K562 (cell line): ENCODE measurements around the gene TECPR2. TPM values are rescaled to one million over a fixed set of nuclear protein-coding genes. Genes with fewer than 3 reads are reported as not detected.
A peak's percentile ranks its signal among the peaks of the same experiment; 100 is the strongest.

Experiments
- ATAC-seq: fragments of 200-7000 bp; cut with Tn5 transposase; 3 replicates; pipeline ENCODE4 v1.9.1; 2020; ENCODE audit warnings: moderate library complexity
- BruUV-seq: library from RNA; stranded (reverse); fragments of 400-500 nt; replicated peaks from 2 replicates; lab custom pipeline; 2021; lab: Mats Ljungman, UMichigan
- CTCF ChIA-PET: fragments of 300-600 bp; formaldehyde crosslinking; extraction: SDS; loops from one replicate; lab custom pipeline; 2021; ENCODE audit warnings: low intra/inter-chr PET ratio; lab: Yijun Ruan, JAX
- POLR2A ChIA-PET: fragments of 300-600, 350-650 bp; sonication (Branson Sonifier 250); formaldehyde crosslinking; extraction: SDS; loops from one replicate; lab custom pipeline; 2021; ENCODE audit warnings: antibody characterized with exemption, inconsistent platforms; lab: Yijun Ruan, JAX
- DNase-seq, 4 experiments: peaks; one replicate each; pipeline versions ENCODE4 v3.0.0 to v3.0.0-alpha.2; 2011 to 2018; ENCODE audit warnings: low spot score in 3 of 4, mixed read lengths in 3 of 4; ENCODE audit errors: extremely low read depth in 1 of 4
- FAIRE-seq: peaks from 2 replicates; lab custom pipeline; 2011; peaks lifted over from hg19 to GRCh38; lab: Jason Lieb, UNC
- H2AFZ ChIP-seq: 2 replicates; pipeline ENCODE4 v1.6.0; 2011; ENCODE audit warnings: low read depth, low read length, control low read depth, inconsistent platforms
- H3K27ac ChIP-seq: fragments of 200-600 bp; 3 replicates; pipeline ENCODE4 v1.8.0; 2011; ENCODE audit warnings: low read depth, mild to moderate bottlenecking, control low read depth, inconsistent platforms, low read length, moderate library complexity, mixed read lengths; ENCODE audit errors: extremely low read depth
- H3K27me3 ChIP-seq, 2 experiments: fragments of 300-600 bp in 1 of 2; 2 replicates in 1 of 2; 3 replicates in 1 of 2; pipeline versions ENCODE4 v1.6.0 to v1.8.0; 2011; ENCODE audit warnings: inconsistent platforms in 2 of 2, low read length in 2 of 2, mild to moderate bottlenecking in 1 of 2, mixed read lengths in 1 of 2, moderate library complexity in 1 of 2; ENCODE audit not compliant: control insufficient read depth in 2 of 2, insufficient read depth in 2 of 2
- H3K36me3 ChIP-seq: fragments of 300-600 bp; 3 replicates; pipeline ENCODE4 v1.8.0; 2011; ENCODE audit warnings: mild to moderate bottlenecking, low read length, inconsistent platforms; ENCODE audit not compliant: control insufficient read depth, insufficient read depth
- H3K4me1 ChIP-seq, 2 experiments: fragments of 200-600 bp in 1 of 2; replicated peaks in 1 of 2; 2 replicates in 1 of 2; 3 replicates in 1 of 2; pipeline versions ENCODE4 v1.5.1 to v1.8.0; 2011; ENCODE audit warnings: inconsistent platforms in 2 of 2, low read length in 2 of 2, mild to moderate bottlenecking in 1 of 2, mixed read lengths in 1 of 2, moderate library complexity in 1 of 2; ENCODE audit not compliant: control insufficient read depth in 2 of 2, insufficient read depth in 2 of 2
- H3K4me2 ChIP-seq: 2 replicates; pipeline ENCODE4 v1.6.1; 2011; ENCODE audit warnings: low read length, control low read depth, inconsistent platforms, mixed read lengths; ENCODE audit not compliant: insufficient read depth
- H3K4me3 ChIP-seq: fragments of 200-600 bp; sonication (generic), shearing (Covaris generic); 2 replicates; pipeline ENCODE4 v1.5.1; 2016; ENCODE audit warnings: control low read depth, inconsistent platforms
- H3K79me2 ChIP-seq: fragments of 200-600 bp; 3 replicates; pipeline ENCODE4 v1.8.0; 2011; ENCODE audit warnings: low read length, inconsistent platforms; ENCODE audit not compliant: control insufficient read depth, insufficient read depth
- H3K9ac ChIP-seq, 2 experiments: 2 replicates each; pipeline versions ENCODE4 v1.6.0 to v1.6.1; 2011; ENCODE audit warnings: low read depth in 2 of 2, low read length in 2 of 2, control low read depth in 1 of 2, inconsistent platforms in 1 of 2, mild to moderate bottlenecking in 1 of 2, mixed read lengths in 1 of 2; ENCODE audit not compliant: insufficient read depth in 1 of 2
- H3K9me1 ChIP-seq: one replicate; pipeline ENCODE4 v1.6.0; 2011; ENCODE audit warnings: inconsistent platforms, mild to moderate bottlenecking, low read length, moderate library complexity; ENCODE audit not compliant: control insufficient read depth, insufficient read depth
- H3K9me3 ChIP-seq: replicated peaks from 2 replicates; pipeline ENCODE4 v1.5.1; 2011; ENCODE audit warnings: low read depth, low read length, inconsistent platforms; ENCODE audit not compliant: control insufficient read depth, insufficient read depth
- H4K20me1 ChIP-seq: replicated peaks from 2 replicates; pipeline ENCODE4 v1.6.1; 2011; ENCODE audit warnings: low read length, inconsistent platforms, mixed read lengths; ENCODE audit not compliant: control insufficient read depth, insufficient read depth
- ELF1 ChIP-seq: fragments of 200-800 bp; sonication (Bioruptor generic); IDR thresholded peaks from 2 replicates; pipeline ENCODE4 v1.6.1; 2016; ENCODE audit warnings: missing genetic modification characterization, missing compliant biosample characterization
- GABPB1 ChIP-seq: sonication (generic); formaldehyde crosslinking; IDR thresholded peaks from 2 replicates; pipeline ENCODE4 v1.8.0; 2022; ENCODE audit warnings: mild to moderate bottlenecking, missing genetic modification reagents
- LCOR ChIP-seq: sonication (generic); formaldehyde crosslinking; IDR thresholded peaks from 2 replicates; pipeline ENCODE4 v1.8.0; 2022; ENCODE audit warnings: mild to moderate bottlenecking, missing genetic modification reagents
- MTA1 ChIP-seq: fragments of 450-650 bp; IDR thresholded peaks from 2 replicates; pipeline ENCODE4 v1.6.1; 2017; ENCODE audit warnings: borderline replicate concordance
- RBM39 ChIP-seq: fragments of 200-400 bp; formaldehyde crosslinking; optimal IDR thresholded peaks from 2 replicates; pipeline ENCODE3; 2018; ENCODE audit warnings: low read depth, low read length
- SNRNP70 ChIP-seq: fragments of 200-400 bp; formaldehyde crosslinking; optimal IDR thresholded peaks from 2 replicates; pipeline ENCODE3; 2017; ENCODE audit warnings: low read depth, low read length
- XRCC3 ChIP-seq: fragments of 450-650 bp; IDR thresholded peaks from 2 replicates; pipeline ENCODE4 v1.6.1; 2017; ENCODE audit warnings: mild to moderate bottlenecking, moderate library complexity
- WGBS: fragments of 100-300 bp; shearing (Covaris generic); methylation state at CpG from one replicate; pipeline ENCODE4 v1.1.6; 2016; ENCODE audit warnings: low coverage, mixed read lengths; ENCODE audit not compliant: insufficient coverage; ENCODE audit errors: missing lambda C conversion rate; 5-methylcytosine and 5-hydroxymethylcytosine counted together
- in situ Hi-C: fragments of 300-500 bp; cut with MboI; formaldehyde crosslinking; loops from 4 replicates; pipeline ENCODE4 v1.15.0; 2018; ENCODE audit warnings: inconsistent platforms, mixed read lengths
- intact Hi-C: fragments of 100-400 bp; cut with micrococcal nuclease; formaldehyde crosslinking; loops from 2 replicates; pipeline ENCODE4 v1.14.2; 2022
- polyA plus RNA-seq, 8 experiments: library from polyadenylated mRNA; depleted of rRNA in 4 of 8; stranded (reverse) in 5 of 8; unstranded in 3 of 8; fragments of >200 nt; fragmentation: Nextera tagmentation in 2 of 8; fragmentation: Illumina TruSeq in 1 of 8; extraction: Ambion mirVana in 2 of 8; extraction: Trizol in 1 of 8; gene quantifications; 2 replicates each; pipeline versions ENCODE4 v1.2.1 to v1.2.3, GENCODE V29; 2011 to 2014; ENCODE audit warnings: inconsistent platforms in 1 of 8, missing spikeins in 1 of 8
- total RNA-seq, 7 experiments: library from RNA; depleted of rRNA in 6 of 7; stranded (reverse); fragments of >200 nt in 6 of 7; fragmentation: Illumina TruSeq in 2 of 7; extraction: Trizol in 2 of 7; gene quantifications; 2 replicates each; pipeline versions ENCODE4 v1.2.1 to v1.2.3, GENCODE V29; 2011 to 2021; ENCODE audit warnings: low replicate concordance in 1 of 7
- TF ChIP-seq, protein P1 (sequence below): fragments of 200-800 bp; sonication (Bioruptor generic); IDR thresholded peaks from 2 replicates; pipeline ENCODE4 v1.6.1; 2017; ENCODE audit warnings: missing genetic modification characterization, missing compliant biosample characterization
- TF ChIP-seq, protein P2 (sequence below): fragments of 150-350 bp; conservative IDR thresholded peaks from 2 replicates; pipeline ENCODE4 v1.6.1; 2014; ENCODE audit warnings: low read length

The TECPR2 gene
- total and polyA plus RNA-seq, 9 of the 15 experiments (the other 6 are each of a cell fraction or from before 2014, with no cell fraction given): 0.04 to 3.0 (median 0.83) TPM

DNA sequence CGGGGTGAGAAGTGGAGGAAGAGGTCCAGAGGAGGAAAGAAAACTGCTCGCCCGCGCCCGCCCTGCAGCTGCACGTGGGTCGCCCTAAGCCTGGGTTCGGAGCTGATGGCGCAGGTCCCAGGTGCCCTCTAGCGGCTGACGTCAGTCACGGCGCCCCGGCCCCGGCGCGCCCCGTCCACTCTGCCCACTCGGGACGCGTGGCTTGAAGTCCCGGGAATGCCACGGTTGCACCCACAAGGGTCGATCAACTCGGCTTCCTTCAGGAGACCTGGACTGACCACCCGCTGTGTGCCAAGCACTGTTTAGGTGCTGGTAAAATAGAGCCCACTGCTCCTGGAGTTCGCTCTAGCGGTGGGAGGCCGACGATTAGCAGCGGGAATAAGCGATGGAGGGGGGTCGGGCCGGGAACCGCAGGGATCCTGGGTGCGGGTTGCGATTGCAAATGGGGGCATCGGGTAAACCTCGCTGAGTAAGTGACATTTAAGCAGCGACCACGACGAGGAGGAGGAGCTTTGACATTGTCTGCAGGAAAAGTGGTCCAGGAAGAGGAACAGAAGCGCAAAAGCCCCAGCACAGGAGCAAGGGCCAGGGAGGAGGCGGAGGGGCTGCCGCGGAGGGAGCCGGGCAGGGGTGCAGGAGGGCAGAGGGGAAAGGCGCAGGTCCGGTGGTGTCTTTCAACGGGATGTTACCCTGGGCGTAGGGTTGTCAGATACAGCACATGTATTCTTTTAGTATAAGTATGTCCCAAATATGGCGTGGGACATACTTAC is 48.3 kb upstream of the TECPR2 start:
- Histone ChIP-seq H3K36me3 (no peaks in the 10 kb centered on the region), H3K4me1 (peaks cover 21% of the 10 kb centered on the region in 2 experiments; a peak in 4 of 5 replicates), H3K9me1 (no peaks in the 10 kb centered on the region), H3K27ac (no peak overlapping the region; the same call in 2 of the 3 replicates), H3K4me3 (peak overlapping the region; percentile 52), H2AFZ (peak overlapping the region; percentile 99), H3K9me3 (no peaks in the 10 kb centered on the region), H4K20me1 (no peaks in the 10 kb centered on the region), H3K79me2 (no peaks in the 10 kb centered on the region), H3K9ac (peak overlapping the region; percentile 53 to 85), H3K27me3 (no peaks in the 10 kb centered on the region), H3K4me2 (peak overlapping the region; percentile 84)
- in situ Hi-C loops (loop anchor here (5.0 to 10.0 kb wide), 4 partner anchors 77 to 610 kb away; partner anchors contain the start of gene DYNC1H1), intact Hi-C loops (loop anchor here (1.0 to 5.0 kb wide), 6 partner anchors 79 to 607 kb away; partner anchors contain the start of gene DYNC1H1)
- FAIRE-seq (no peak), DNase-seq (peak; percentile 67 to 85 (median 77)), ATAC-seq (peak; percentile 77)
- CTCF ChIA-PET: interaction anchor here (0.8 to 2.3 kb wide), 4 partner anchors 79 to 268 kb away, joined by 3 to 15 read pairs (median 7); no protein-coding TSS in a partner anchor
- WGBS: 11% methylated on average over 31 of the region's 52 CpGs
- no TSS peak for BruUV-seq
- POLR2A ChIA-PET: no interaction called here
- TF ChIP-seq SNRNP70 (no peak), MTA1 (peak; percentile 61; the same call in 1 of the 2 replicates), LCOR (CRISPR knock-in tag) (0 out of 2 replicates have a peak, but pooled peaks have one; percentile 44), RBM39 (no peak), GABPB1 (CRISPR knock-in tag) (peak; percentile 41; the same call in 1 of the 2 replicates), ELF1 (tag) (no peak), XRCC3 (no peak)
- TF ChIP-seq, protein P1, sequence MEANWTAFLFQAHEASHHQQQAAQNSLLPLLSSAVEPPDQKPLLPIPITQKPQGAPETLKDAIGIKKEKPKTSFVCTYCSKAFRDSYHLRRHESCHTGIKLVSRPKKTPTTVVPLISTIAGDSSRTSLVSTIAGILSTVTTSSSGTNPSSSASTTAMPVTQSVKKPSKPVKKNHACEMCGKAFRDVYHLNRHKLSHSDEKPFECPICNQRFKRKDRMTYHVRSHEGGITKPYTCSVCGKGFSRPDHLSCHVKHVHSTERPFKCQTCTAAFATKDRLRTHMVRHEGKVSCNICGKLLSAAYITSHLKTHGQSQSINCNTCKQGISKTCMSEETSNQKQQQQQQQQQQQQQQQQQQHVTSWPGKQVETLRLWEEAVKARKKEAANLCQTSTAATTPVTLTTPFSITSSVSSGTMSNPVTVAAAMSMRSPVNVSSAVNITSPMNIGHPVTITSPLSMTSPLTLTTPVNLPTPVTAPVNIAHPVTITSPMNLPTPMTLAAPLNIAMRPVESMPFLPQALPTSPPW: 0 out of 2 replicates have a peak, but pooled peaks have one; percentile 32
- TF ChIP-seq, protein P2, sequence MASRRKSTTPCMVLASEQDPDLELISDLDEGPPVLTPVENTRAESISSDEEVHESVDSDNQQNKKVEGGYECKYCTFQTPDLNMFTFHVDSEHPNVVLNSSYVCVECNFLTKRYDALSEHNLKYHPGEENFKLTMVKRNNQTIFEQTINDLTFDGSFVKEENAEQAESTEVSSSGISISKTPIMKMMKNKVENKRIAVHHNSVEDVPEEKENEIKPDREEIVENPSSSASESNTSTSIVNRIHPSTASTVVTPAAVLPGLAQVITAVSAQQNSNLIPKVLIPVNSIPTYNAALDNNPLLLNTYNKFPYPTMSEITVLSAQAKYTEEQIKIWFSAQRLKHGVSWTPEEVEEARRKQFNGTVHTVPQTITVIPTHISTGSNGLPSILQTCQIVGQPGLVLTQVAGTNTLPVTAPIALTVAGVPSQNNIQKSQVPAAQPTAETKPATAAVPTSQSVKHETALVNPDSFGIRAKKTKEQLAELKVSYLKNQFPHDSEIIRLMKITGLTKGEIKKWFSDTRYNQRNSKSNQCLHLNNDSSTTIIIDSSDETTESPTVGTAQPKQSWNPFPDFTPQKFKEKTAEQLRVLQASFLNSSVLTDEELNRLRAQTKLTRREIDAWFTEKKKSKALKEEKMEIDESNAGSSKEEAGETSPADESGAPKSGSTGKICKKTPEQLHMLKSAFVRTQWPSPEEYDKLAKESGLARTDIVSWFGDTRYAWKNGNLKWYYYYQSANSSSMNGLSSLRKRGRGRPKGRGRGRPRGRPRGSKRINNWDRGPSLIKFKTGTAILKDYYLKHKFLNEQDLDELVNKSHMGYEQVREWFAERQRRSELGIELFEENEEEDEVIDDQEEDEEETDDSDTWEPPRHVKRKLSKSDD: peak; percentile 91; the same call in 1 of the 2 replicates
